Caco-2 (cell line): ENCODE measurements around the gene TRAK1. TPM values are rescaled to one million over a fixed set of nuclear protein-coding genes. Genes with fewer than 3 reads are reported as not detected.

Source experiments
- BruUV-seq: library from RNA; stranded (reverse); fragments of 400-500 nt; replicated peaks from 2 replicates; lab custom pipeline; 2021; lab: Mats Ljungman, UMichigan
- CTCF ChIA-PET: fragments of 300-600 bp; sonication (Branson Sonifier 250); formaldehyde crosslinking; loops from one replicate; lab custom pipeline; 2022; ENCODE audit warnings: antibody characterized with exemption; lab: Charles Lee
- POLR2A ChIA-PET: fragments of 300-600 bp; sonication (Branson Sonifier 250); formaldehyde crosslinking; loops from one replicate; lab custom pipeline; 2022; ENCODE audit warnings: antibody characterized with exemption; lab: Charles Lee
- DNase-seq, 2 experiments: peaks; one replicate each; pipeline versions ENCODE4 v3.0.0 to v3.0.0-alpha.2; 2020 to 2022
- H3K27me3 ChIP-seq: replicated peaks from 2 replicates; pipeline ENCODE4 v1.6.0; 2011; ENCODE audit warnings: low read length; ENCODE audit not compliant: control insufficient read depth, insufficient read depth
- H3K36me3 ChIP-seq: 2 replicates; pipeline ENCODE4 v1.5.1; 2011; ENCODE audit warnings: low read length; ENCODE audit not compliant: control insufficient read depth, insufficient read depth
- H3K4me1 ChIP-seq: fragments of 250-450 bp; sonication (Bioruptor Pico); 2 replicates; pipeline ENCODE4 v1.5.1; 2020; ENCODE audit warnings: mild to moderate bottlenecking
- H3K4me3 ChIP-seq: 2 replicates; pipeline ENCODE4 v1.5.1; 2011; ENCODE audit warnings: low read depth, mild to moderate bottlenecking, control low read depth, low read length
- H3K9me3 ChIP-seq: fragments of 250-450 bp; sonication (Bioruptor Pico); 2 replicates; pipeline ENCODE4 v1.5.1; 2020; ENCODE audit warnings: mild to moderate bottlenecking, moderate library complexity
- H3K27ac Mint-ChIP-seq: one replicate; pipeline ENCODE4 v1.8.0; 2022; ENCODE audit warnings: mixed read lengths; ENCODE audit not compliant: unreplicated experiment
- H3K27me3 Mint-ChIP-seq: one replicate; pipeline ENCODE4 v1.8.0; 2022; ENCODE audit warnings: mixed read lengths; ENCODE audit not compliant: insufficient read depth, unreplicated experiment
- H3K36me3 Mint-ChIP-seq: one replicate; pipeline ENCODE4 v1.8.0; 2022; ENCODE audit warnings: mild to moderate bottlenecking, mixed read lengths; ENCODE audit not compliant: insufficient read depth, unreplicated experiment
- H3K4me1 Mint-ChIP-seq: one replicate; pipeline ENCODE4 v1.8.0; 2022; ENCODE audit warnings: low read depth, mixed read lengths; ENCODE audit not compliant: unreplicated experiment
- H3K4me3 Mint-ChIP-seq: one replicate; pipeline ENCODE4 v1.8.0; 2022; ENCODE audit warnings: mild to moderate bottlenecking, moderate library complexity, mixed read lengths; ENCODE audit not compliant: unreplicated experiment
- H3K9me3 Mint-ChIP-seq: one replicate; pipeline ENCODE4 v1.8.0; 2022; ENCODE audit warnings: mixed read lengths; ENCODE audit not compliant: unreplicated experiment
- CTCF ChIP-seq, 2 experiments: fragments of 200-600 bp in 1 of 2; IDR thresholded peaks; 1 replicate in 1 of 2; 2 replicates in 1 of 2; pipeline versions ENCODE4 v1.5.1 to v1.8.0; 2011 to 2022; ENCODE audit warnings: antibody characterized with exemption in 1 of 2, control low read depth in 1 of 2, inconsistent platforms in 1 of 2, low read depth in 1 of 2, low read length in 1 of 2, mild to moderate bottlenecking in 1 of 2, moderate library complexity in 1 of 2; ENCODE audit not compliant: insufficient read depth in 1 of 2, severe bottlenecking in 1 of 2, unreplicated experiment in 1 of 2
- intact Hi-C: fragments of 100-400 bp; cut with micrococcal nuclease; formaldehyde crosslinking; loops from one replicate; pipeline ENCODE4 v1.10.0; 2022; ENCODE audit not compliant: unreplicated experiment
- total RNA-seq: library from RNA; stranded (reverse); gene quantifications from 2 replicates; pipeline ENCODE4 v1.2.3, GENCODE V29; 2022

The TRAK1 gene
- total RNA-seq, 1 experiment from 2014 or later = 33.3 TPM

GRCh38 chr3:42149532-42149931 is 58.4 kb downstream of the TRAK1 start:
- TSS peak; percentile 96 for BruUV-seq
- CTCF ChIA-PET = interaction anchor here (0.6 to 1.6 kb wide), 5 partner anchors 32 to 144 kb away, joined by 3 to 6 read pairs (median 4); no protein-coding TSS in a partner anchor
- Histone ChIP-seq H3K36me3 (no peaks in the 10 kb centered on the region; the same call in 1 of the 2 replicates), H3K4me3 (no peak overlapping the region), H3K27me3 (no peaks in the 10 kb centered on the region), H3K4me1 (peaks cover 46% of the 10 kb centered on the region), H3K9me3 (no peaks in the 10 kb centered on the region)
- Mint-ChIP-seq H3K4me3 (peak overlapping the region; percentile 51), H3K36me3 (peaks cover 7% of the 10 kb centered on the region), H3K4me1 (peaks cover 18% of the 10 kb centered on the region), H3K27me3 (no peaks in the 10 kb centered on the region), H3K27ac (peak overlapping the region; percentile 89), H3K9me3 (no peaks in the 10 kb centered on the region)
- intact Hi-C loops = no loop called here
- TF ChIP-seq CTCF (IDR thresholded peaks at IDR 0.05; ENCODE audit: insufficient read depth in 1 of 2, low read depth in 1 of 2, low read length in 1 of 2, severe bottlenecking in 1 of 2, unreplicated experiment in 1 of 2) = no peak
- DNase-seq = no peak
- POLR2A ChIA-PET = interaction anchor here (0.9 to 1.0 kb wide), 2 partner anchors 10 to 19 kb away, joined by 4 to 7 read pairs; no protein-coding TSS in a partner anchor

- peaks cover 46% of the 10 kb centered on the region for H3K4me1 ChIP-seq
- intact Hi-C loops = loop anchor here (1.0 kb wide), 4 partner anchors 9 to 41 kb away; no protein-coding TSS in a partner anchor
- DNase-seq = peak; percentile 88 to 97
- no peaks in the 10 kb centered on the region for H3K9me3 ChIP-seq
- POLR2A ChIA-PET = interaction anchor here (0.9 to 1.0 kb wide), 2 partner anchors 9 to 20 kb away, joined by 4 to 7 read pairs; no protein-coding TSS in a partner anchor
- H3K36me3 Mint-ChIP-seq = peaks cover 7% of the 10 kb centered on the region
- no peaks in the 10 kb centered on the region for H3K9me3 Mint-ChIP-seq
- CTCF ChIA-PET = interaction anchor here (0.6 to 1.6 kb wide), 5 partner anchors 33 to 144 kb away, joined by 3 to 6 read pairs (median 4); no protein-coding TSS in a partner anchor
- no peaks in the 10 kb centered on the region; the same call in 1 of the 2 replicates for H3K36me3 ChIP-seq
- no peak for TF ChIP-seq CTCF (IDR thresholded peaks at IDR 0.05; ENCODE audit: insufficient read depth in 1 of 2, low read depth in 1 of 2, low read length in 1 of 2, severe bottlenecking in 1 of 2, unreplicated experiment in 1 of 2)
- no peak overlapping the region for H3K4me3 ChIP-seq
- H3K4me1 Mint-ChIP-seq = peaks cover 18% of the 10 kb centered on the region
- no peaks in the 10 kb centered on the region for H3K27me3 ChIP-seq
- H3K27ac Mint-ChIP-seq = peak overlapping the region; percentile 89
- no TSS peak for BruUV-seq
- no peaks in the 10 kb centered on the region for H3K27me3 Mint-ChIP-seq
- peak overlapping the region; percentile 51 for H3K4me3 Mint-ChIP-seq
Observed at GRCh38 chr3:42149975-42150374, 58.8 kb downstream of the TRAK1 start.

- H3K36me3 ChIP-seq = no peaks in the 10 kb centered on the region; the same call in 1 of the 2 replicates
- Mint-ChIP-seq H3K4me1 (peaks cover 18% of the 10 kb centered on the region), H3K4me3 (no peak overlapping the region), H3K27ac (peak overlapping the region; percentile 89), H3K27me3 (no peaks in the 10 kb centered on the region), H3K9me3 (no peaks in the 10 kb centered on the region), H3K36me3 (peaks cover 7% of the 10 kb centered on the region)
- H3K9me3 ChIP-seq = no peaks in the 10 kb centered on the region
- ChIA-PET POLR2A (no interaction called here), CTCF (no interaction called here)
- no TSS peak for BruUV-seq
- no peak overlapping the region for H3K4me3 ChIP-seq
- TF ChIP-seq CTCF (IDR thresholded peaks at IDR 0.05; ENCODE audit: insufficient read depth in 1 of 2, low read depth in 1 of 2, low read length in 1 of 2, severe bottlenecking in 1 of 2, unreplicated experiment in 1 of 2) = no peak
- H3K4me1 ChIP-seq = peaks cover 46% of the 10 kb centered on the region
- no peaks in the 10 kb centered on the region for H3K27me3 ChIP-seq
- DNase-seq = no peak
- intact Hi-C loops = no loop called here
Observed at GRCh38 chr3:42151596-42152168, 60.5 kb downstream of the TRAK1 start.
